Limb (tissue), 2 donors: ENCODE measurements around the gene KRTAP10-12.

Experiments used
- DNase-seq, 2 donors: peaks; one replicate each; pipeline ENCODE4 v3.0.0-alpha.2; 2016; ENCODE audit errors: extremely low spot score in 2 of 2

KRTAP10-12 gene

GRCh38 chr21:44732263-44732662, 35.3 kb downstream of the KRTAP10-12 start:
- no peak for DNase-seq

GRCh38 chr21:44732956-44733355, 36.0 kb downstream of the KRTAP10-12 start:
- no peak for DNase-seq

- DNase-seq = no peak
Observed at GRCh38 chr21:44734026-44734745, 37.2 kb downstream of the KRTAP10-12 start.

GRCh38 chr21:44734841-44735240, 37.9 kb downstream of the KRTAP10-12 start:
- DNase-seq = no peak

GRCh38 chr21:44735821-44736220, 38.8 kb downstream of the KRTAP10-12 start:
- no peak for DNase-seq

GRCh38 chr21:44736291-44737004, 39.5 kb downstream of the KRTAP10-12 start:
- DNase-seq = no peak

GRCh38 chr21:44737706-44738354, 40.9 kb downstream of the KRTAP10-12 start:
- no peak for DNase-seq

GRCh38 chr21:44738621-44739020, 41.6 kb downstream of the KRTAP10-12 start:
- no peak for DNase-seq

- DNase-seq = no peak
Observed at GRCh38 chr21:44739316-44739715, 42.3 kb downstream of the KRTAP10-12 start.

- DNase-seq = no peak
Observed at GRCh38 chr21:44740742-44741141, 43.8 kb downstream of the KRTAP10-12 start.

- no peak for DNase-seq
Observed at GRCh38 chr21:44741921-44742320, 44.9 kb downstream of the KRTAP10-12 start.

GRCh38 chr21:44742418-44743153, 45.6 kb downstream of the KRTAP10-12 start:
- DNase-seq = no peak
